DOHH2 (cell line): Measurements from ENCODE around the gene ELAPOR1.

ENCODE experiments used
- EZH2phosphoT487 ChIP-seq: fragments of 200-600 bp; sonication (generic); IDR thresholded peaks from 2 replicates; pipeline ENCODE4 v1.6.1; 2017; ENCODE audit warnings: borderline replicate concordance, mild to moderate bottlenecking, antibody characterized with exemption, low read length, moderate library complexity, mixed read lengths
- TF ChIP-seq, protein P1 (sequence below): fragments of 200-600 bp; sonication (generic); IDR thresholded peaks from one replicate; pipeline ENCODE4 v1.5.1; 2014; ENCODE audit warnings: antibody characterized with exemption, mild to moderate bottlenecking, low read depth, low read length; ENCODE audit not compliant: poor library complexity, severe bottlenecking

- TF ChIP-seq, protein P1, sequence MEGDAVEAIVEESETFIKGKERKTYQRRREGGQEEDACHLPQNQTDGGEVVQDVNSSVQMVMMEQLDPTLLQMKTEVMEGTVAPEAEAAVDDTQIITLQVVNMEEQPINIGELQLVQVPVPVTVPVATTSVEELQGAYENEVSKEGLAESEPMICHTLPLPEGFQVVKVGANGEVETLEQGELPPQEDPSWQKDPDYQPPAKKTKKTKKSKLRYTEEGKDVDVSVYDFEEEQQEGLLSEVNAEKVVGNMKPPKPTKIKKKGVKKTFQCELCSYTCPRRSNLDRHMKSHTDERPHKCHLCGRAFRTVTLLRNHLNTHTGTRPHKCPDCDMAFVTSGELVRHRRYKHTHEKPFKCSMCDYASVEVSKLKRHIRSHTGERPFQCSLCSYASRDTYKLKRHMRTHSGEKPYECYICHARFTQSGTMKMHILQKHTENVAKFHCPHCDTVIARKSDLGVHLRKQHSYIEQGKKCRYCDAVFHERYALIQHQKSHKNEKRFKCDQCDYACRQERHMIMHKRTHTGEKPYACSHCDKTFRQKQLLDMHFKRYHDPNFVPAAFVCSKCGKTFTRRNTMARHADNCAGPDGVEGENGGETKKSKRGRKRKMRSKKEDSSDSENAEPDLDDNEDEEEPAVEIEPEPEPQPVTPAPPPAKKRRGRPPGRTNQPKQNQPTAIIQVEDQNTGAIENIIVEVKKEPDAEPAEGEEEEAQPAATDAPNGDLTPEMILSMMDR, result no peak
- no peak for TF ChIP-seq EZH2phosphoT487
These were observed 30.0 kb upstream of the ELAPOR1 start for GRCh38 chr1:109083923-109084322.
